ENCODE measurements around the gene ROCK2.

GRCh38 chr2:11144738-11145079 lies 199.7 kb downstream of the ROCK2 start:
- TF ChIP-seq CTCF (IDR thresholded peaks at IDR 0.05) (no peak), ZFX (IDR thresholded peaks at IDR 0.05; ENCODE audit: borderline replicate concordance) (no peak)
